Measurements from ENCODE around the gene XDH.

The XDH gene

GRCh38 chr2:31404827-31405226 lies 9.7 kb downstream of the XDH start:
- Histone ChIP-seq H3K36me3 (ENCODE audit: control insufficient read depth, insufficient read depth, low read length) (no peaks in the 10 kb centered on the region), H3K27ac (ENCODE audit: low read length) (no peak overlapping the region), H3K27me3 (ENCODE audit: control insufficient read depth, insufficient read depth, low read length) (no peaks in the 10 kb centered on the region), H3K4me1 (ENCODE audit: control insufficient read depth, insufficient read depth, low read length) (no peaks in the 10 kb centered on the region), H3K9me3 (ENCODE audit: control insufficient read depth, insufficient read depth, low read length) (no peaks in the 10 kb centered on the region), H3K4me3 (ENCODE audit: low read length) (no peak overlapping the region)
- WGBS (ENCODE audit: insufficient coverage, insufficient read length): no CpG with 5 or more reads among the region's 4 CpGs
- DNase-seq (ENCODE audit: low read depth, low spot score): no peak

DNA sequence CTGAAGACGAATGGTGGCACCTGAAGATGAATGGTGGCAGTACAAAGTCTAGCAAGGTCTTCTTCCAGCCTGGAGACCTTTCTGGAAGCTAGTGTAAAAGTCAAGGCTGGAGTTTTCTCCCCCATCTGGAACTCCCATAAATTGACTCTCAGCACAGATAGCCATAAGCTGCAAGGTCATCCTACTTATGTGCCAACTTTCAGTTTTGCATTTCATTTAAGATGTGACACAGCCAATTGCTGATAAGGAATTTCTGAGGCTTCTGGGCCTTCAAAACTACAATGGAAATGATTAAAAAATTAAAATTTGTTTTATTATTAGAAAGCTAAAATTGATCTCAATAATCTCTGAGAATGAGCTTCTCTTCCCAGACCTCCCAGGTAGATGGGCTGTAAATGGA lies 10.2 kb downstream of the XDH start:
- Histone ChIP-seq H3K36me3 (ENCODE audit: control insufficient read depth, insufficient read depth, low read length) (no peaks in the 10 kb centered on the region), H3K4me3 (ENCODE audit: low read length) (no peak overlapping the region), H3K9me3 (ENCODE audit: control insufficient read depth, insufficient read depth, low read length) (no peaks in the 10 kb centered on the region), H3K27ac (ENCODE audit: low read length) (no peak overlapping the region), H3K4me1 (ENCODE audit: control insufficient read depth, insufficient read depth, low read length) (no peaks in the 10 kb centered on the region), H3K27me3 (ENCODE audit: control insufficient read depth, insufficient read depth, low read length) (no peaks in the 10 kb centered on the region)
- DNase-seq (ENCODE audit: low read depth, low spot score): no peak
- no CpG with 5 or more reads among the region's 1 CpG for WGBS (ENCODE audit: insufficient coverage, insufficient read length)

- Histone ChIP-seq H3K4me1 (ENCODE audit: control insufficient read depth, insufficient read depth, low read length) (no peaks in the 10 kb centered on the region), H3K27ac (ENCODE audit: low read length) (no peak overlapping the region), H3K36me3 (ENCODE audit: control insufficient read depth, insufficient read depth, low read length) (no peaks in the 10 kb centered on the region), H3K9me3 (ENCODE audit: control insufficient read depth, insufficient read depth, low read length) (no peaks in the 10 kb centered on the region), H3K4me3 (ENCODE audit: low read length) (no peak overlapping the region), H3K27me3 (ENCODE audit: control insufficient read depth, insufficient read depth, low read length) (no peaks in the 10 kb centered on the region)
- WGBS (ENCODE audit: insufficient coverage, insufficient read length): no CpG with 5 or more reads among the region's 1 CpG
- no peak for DNase-seq (ENCODE audit: low read depth, low spot score)
Observed at GRCh38 chr2:31402388-31402787, 12.2 kb downstream of the XDH start.

- no peak for DNase-seq (ENCODE audit: low read depth, low spot score)
- Histone ChIP-seq H3K27ac (ENCODE audit: low read length) (no peak overlapping the region), H3K36me3 (ENCODE audit: control insufficient read depth, insufficient read depth, low read length) (no peaks in the 10 kb centered on the region), H3K4me1 (ENCODE audit: control insufficient read depth, insufficient read depth, low read length) (no peaks in the 10 kb centered on the region), H3K27me3 (ENCODE audit: control insufficient read depth, insufficient read depth, low read length) (no peaks in the 10 kb centered on the region), H3K4me3 (ENCODE audit: low read length) (no peak overlapping the region), H3K9me3 (ENCODE audit: control insufficient read depth, insufficient read depth, low read length) (no peaks in the 10 kb centered on the region)
- whole genome bisulfite sequencing (ENCODE audit: insufficient coverage, insufficient read length): no CpG with 5 or more reads among the region's 2 CpGs
Observed at GRCh38 chr2:31401580-31401979, 13.0 kb downstream of the XDH start.

GRCh38 chr2:31398881-31399280 lies 15.7 kb downstream of the XDH start:
- no peak for DNase-seq (ENCODE audit: low read depth, low spot score)
- WGBS (ENCODE audit: insufficient coverage, insufficient read length): no CpG with 5 or more reads among the region's 2 CpGs
- Histone ChIP-seq H3K36me3 (ENCODE audit: control insufficient read depth, insufficient read depth, low read length) (no peaks in the 10 kb centered on the region), H3K27me3 (ENCODE audit: control insufficient read depth, insufficient read depth, low read length) (no peaks in the 10 kb centered on the region), H3K9me3 (ENCODE audit: control insufficient read depth, insufficient read depth, low read length) (no peaks in the 10 kb centered on the region), H3K4me3 (ENCODE audit: low read length) (no peak overlapping the region), H3K4me1 (ENCODE audit: control insufficient read depth, insufficient read depth, low read length) (no peaks in the 10 kb centered on the region), H3K27ac (ENCODE audit: low read length) (no peak overlapping the region)

DNA sequence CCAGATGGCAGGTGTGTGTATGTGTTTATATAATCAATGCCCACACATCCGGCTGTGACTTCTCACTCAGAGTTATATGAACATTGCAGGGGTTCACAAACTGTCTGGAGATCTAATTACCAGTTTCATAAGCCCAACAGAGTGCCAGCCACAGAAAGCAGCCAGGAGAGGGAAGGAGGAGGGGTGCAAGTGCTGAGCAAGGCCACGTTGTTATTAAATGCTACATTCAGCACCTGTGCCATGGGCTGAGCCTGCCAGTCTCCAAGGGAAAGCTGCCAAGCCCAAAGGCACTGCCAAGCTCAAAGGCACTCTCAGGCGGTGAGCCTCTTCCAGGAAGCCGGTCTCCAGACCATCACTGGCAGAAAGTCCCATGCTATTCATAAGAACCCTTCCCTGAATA lies 17.4 kb downstream of the XDH start:
- WGBS (ENCODE audit: insufficient coverage, insufficient read length): no CpG with 5 or more reads among the region's 4 CpGs
- Histone ChIP-seq H3K36me3 (ENCODE audit: control insufficient read depth, insufficient read depth, low read length) (no peaks in the 10 kb centered on the region), H3K4me1 (ENCODE audit: control insufficient read depth, insufficient read depth, low read length) (no peaks in the 10 kb centered on the region), H3K27me3 (ENCODE audit: control insufficient read depth, insufficient read depth, low read length) (no peaks in the 10 kb centered on the region), H3K4me3 (ENCODE audit: low read length) (no peak overlapping the region), H3K27ac (ENCODE audit: low read length) (no peak overlapping the region), H3K9me3 (ENCODE audit: control insufficient read depth, insufficient read depth, low read length) (no peaks in the 10 kb centered on the region)
- no peak for DNase-seq (ENCODE audit: low read depth, low spot score)

DNA sequence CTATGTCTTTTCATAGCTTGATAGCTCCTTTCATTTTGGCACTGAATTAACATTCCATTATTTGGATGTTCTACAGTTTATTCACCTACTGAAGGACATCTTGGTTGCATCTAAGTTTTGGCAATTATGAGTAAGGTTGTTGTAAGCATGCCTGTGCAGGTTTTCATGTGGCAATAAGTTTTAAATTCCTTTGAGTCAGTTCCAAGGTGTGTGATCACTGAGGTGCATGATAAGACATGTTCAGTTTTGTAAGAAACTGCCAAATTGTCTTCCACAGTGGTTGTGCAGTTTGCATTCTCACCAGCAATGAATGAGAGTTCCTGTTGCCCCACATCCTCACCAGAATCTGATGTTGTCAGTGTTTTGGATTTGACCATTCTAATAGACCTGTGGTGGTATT lies 24.2 kb downstream of the XDH start:
- no peak for DNase-seq (ENCODE audit: low read depth, low spot score)
- Histone ChIP-seq H3K36me3 (ENCODE audit: control insufficient read depth, insufficient read depth, low read length) (no peaks in the 10 kb centered on the region), H3K27me3 (ENCODE audit: control insufficient read depth, insufficient read depth, low read length) (no peaks in the 10 kb centered on the region), H3K9me3 (ENCODE audit: control insufficient read depth, insufficient read depth, low read length) (no peaks in the 10 kb centered on the region), H3K27ac (ENCODE audit: low read length) (no peak overlapping the region), H3K4me1 (ENCODE audit: control insufficient read depth, insufficient read depth, low read length) (no peaks in the 10 kb centered on the region), H3K4me3 (ENCODE audit: low read length) (no peak overlapping the region)

DNA sequence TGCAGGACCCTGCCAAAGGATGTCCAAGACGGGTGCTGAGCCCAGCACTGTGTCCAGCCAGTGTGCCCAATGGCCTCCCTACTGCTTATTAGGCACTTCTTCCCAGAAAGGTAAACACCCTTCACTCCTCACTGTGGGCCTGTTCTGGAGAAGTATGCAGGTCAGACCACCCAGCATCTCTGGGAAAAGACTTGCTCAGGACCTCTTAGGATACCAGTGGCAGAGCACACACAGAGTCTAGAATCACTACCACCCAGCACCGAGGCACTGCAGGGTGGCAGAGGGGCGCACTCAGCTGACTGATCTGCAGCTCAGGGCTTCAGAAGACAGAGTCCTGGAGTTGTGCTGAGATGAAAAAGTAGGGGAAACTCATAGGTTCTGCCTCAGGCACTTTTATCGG lies 25.8 kb downstream of the XDH start:
- DNase-seq (ENCODE audit: low read depth, low spot score): no peak
- Histone ChIP-seq H3K27me3 (ENCODE audit: control insufficient read depth, insufficient read depth, low read length) (no peaks in the 10 kb centered on the region), H3K27ac (ENCODE audit: low read length) (no peak overlapping the region), H3K9me3 (ENCODE audit: control insufficient read depth, insufficient read depth, low read length) (no peaks in the 10 kb centered on the region), H3K36me3 (ENCODE audit: control insufficient read depth, insufficient read depth, low read length) (no peaks in the 10 kb centered on the region), H3K4me3 (ENCODE audit: low read length) (no peak overlapping the region), H3K4me1 (ENCODE audit: control insufficient read depth, insufficient read depth, low read length) (no peaks in the 10 kb centered on the region)
- no CpG with 5 or more reads among the region's 4 CpGs for WGBS (ENCODE audit: insufficient coverage, insufficient read length)

GRCh38 chr2:31387850-31388249 lies 26.7 kb downstream of the XDH start:
- no CpG with 5 or more reads among the region's 8 CpGs for WGBS (ENCODE audit: insufficient coverage, insufficient read length)
- Histone ChIP-seq H3K27me3 (ENCODE audit: control insufficient read depth, insufficient read depth, low read length) (no peaks in the 10 kb centered on the region), H3K9me3 (ENCODE audit: control insufficient read depth, insufficient read depth, low read length) (no peaks in the 10 kb centered on the region), H3K27ac (ENCODE audit: low read length) (no peak overlapping the region), H3K36me3 (ENCODE audit: control insufficient read depth, insufficient read depth, low read length) (no peaks in the 10 kb centered on the region), H3K4me1 (ENCODE audit: control insufficient read depth, insufficient read depth, low read length) (peaks cover 4% of the 10 kb centered on the region), H3K4me3 (ENCODE audit: low read length) (no peak overlapping the region)
- peak; percentile 9 for DNase-seq (ENCODE audit: low read depth, low spot score)

GRCh38 chr2:31386648-31387047 lies 27.9 kb downstream of the XDH start:
- no peak overlapping the region for H3K27ac ChIP-seq (ENCODE audit: low read length)
- H3K4me3 ChIP-seq (ENCODE audit: low read length): no peak overlapping the region
- H3K27me3 ChIP-seq (ENCODE audit: control insufficient read depth, insufficient read depth, low read length): no peaks in the 10 kb centered on the region
- H3K9me3 ChIP-seq (ENCODE audit: control insufficient read depth, insufficient read depth, low read length): no peaks in the 10 kb centered on the region
- H3K36me3 ChIP-seq (ENCODE audit: control insufficient read depth, insufficient read depth, low read length): no peaks in the 10 kb centered on the region
- peak; percentile 37 for DNase-seq (ENCODE audit: low read depth, low spot score)
- peaks cover 6% of the 10 kb centered on the region for H3K4me1 ChIP-seq (ENCODE audit: control insufficient read depth, insufficient read depth, low read length)

DNA sequence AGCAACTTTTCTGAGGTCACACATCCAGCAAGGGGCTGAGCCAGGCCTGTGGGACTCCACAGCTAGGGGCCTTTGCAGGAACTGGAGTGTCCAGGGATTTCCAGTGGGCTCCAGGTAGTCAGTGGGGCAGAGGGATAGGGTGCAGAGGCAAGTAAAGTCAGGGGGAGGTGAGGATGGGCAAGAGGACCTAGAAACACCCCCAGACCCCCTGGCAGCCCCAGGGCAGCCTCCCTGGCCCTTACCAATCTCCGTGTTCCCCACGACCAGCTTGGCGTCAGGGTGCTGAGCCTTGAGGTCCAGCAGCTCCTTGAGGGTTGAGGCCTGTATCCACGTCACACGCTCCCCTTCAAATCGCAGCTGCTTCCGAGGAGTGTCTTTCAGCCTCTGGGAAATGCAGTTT lies 28.4 kb downstream of the XDH start:
- no peak for DNase-seq (ENCODE audit: low read depth, low spot score)
- peaks cover 9% of the 10 kb centered on the region for H3K4me1 ChIP-seq (ENCODE audit: control insufficient read depth, insufficient read depth, low read length)
- no peak overlapping the region for H3K27ac ChIP-seq (ENCODE audit: low read length)
- WGBS (ENCODE audit: insufficient coverage, insufficient read length): no CpG with 5 or more reads among the region's 7 CpGs
- no peak overlapping the region for H3K4me3 ChIP-seq (ENCODE audit: low read length)
- no peaks in the 10 kb centered on the region for H3K27me3 ChIP-seq (ENCODE audit: control insufficient read depth, insufficient read depth, low read length)
- no peaks in the 10 kb centered on the region for H3K9me3 ChIP-seq (ENCODE audit: control insufficient read depth, insufficient read depth, low read length)
- no peaks in the 10 kb centered on the region for H3K36me3 ChIP-seq (ENCODE audit: control insufficient read depth, insufficient read depth, low read length)

All from iPS DF 6.9 (cell line).